HG03378 (cell line): ENCODE data around the gene XXYLT1.

ENCODE experiments used
- ATAC-seq: cut with Tn5 transposase; IDR thresholded peaks from one replicate; pipeline ENCODE4 v1.9.1; 2021; ENCODE audit warnings: mild to moderate bottlenecking, moderate library complexity; ENCODE audit not compliant: unreplicated experiment

Gene XXYLT1

DNA sequence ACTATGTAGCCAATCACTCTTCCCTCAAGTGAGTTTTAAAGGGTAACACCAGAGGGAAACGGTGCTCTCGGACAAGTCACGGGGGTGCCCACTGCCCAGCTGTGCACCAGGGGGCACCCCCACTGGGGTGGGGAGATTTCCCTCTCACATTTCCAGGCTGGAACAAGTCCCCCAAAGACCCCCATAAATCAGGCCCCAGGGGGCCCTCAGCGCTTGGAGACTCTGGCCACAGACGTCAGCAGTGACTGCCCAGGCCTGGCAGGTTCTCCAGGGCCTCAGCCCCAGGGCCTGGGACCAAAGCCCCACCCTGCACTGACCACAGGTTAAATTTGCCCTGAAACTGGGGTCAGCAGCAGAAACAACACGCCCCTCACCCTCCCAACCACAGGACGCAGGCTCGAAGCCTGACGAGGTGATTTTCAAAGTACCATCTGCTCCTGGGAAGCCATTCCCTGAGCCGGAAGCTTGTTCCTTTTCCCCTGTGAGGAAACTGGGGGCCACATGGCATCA lies 17.0 kb downstream of the XXYLT1 start:
- ATAC-seq = no peak

DNA sequence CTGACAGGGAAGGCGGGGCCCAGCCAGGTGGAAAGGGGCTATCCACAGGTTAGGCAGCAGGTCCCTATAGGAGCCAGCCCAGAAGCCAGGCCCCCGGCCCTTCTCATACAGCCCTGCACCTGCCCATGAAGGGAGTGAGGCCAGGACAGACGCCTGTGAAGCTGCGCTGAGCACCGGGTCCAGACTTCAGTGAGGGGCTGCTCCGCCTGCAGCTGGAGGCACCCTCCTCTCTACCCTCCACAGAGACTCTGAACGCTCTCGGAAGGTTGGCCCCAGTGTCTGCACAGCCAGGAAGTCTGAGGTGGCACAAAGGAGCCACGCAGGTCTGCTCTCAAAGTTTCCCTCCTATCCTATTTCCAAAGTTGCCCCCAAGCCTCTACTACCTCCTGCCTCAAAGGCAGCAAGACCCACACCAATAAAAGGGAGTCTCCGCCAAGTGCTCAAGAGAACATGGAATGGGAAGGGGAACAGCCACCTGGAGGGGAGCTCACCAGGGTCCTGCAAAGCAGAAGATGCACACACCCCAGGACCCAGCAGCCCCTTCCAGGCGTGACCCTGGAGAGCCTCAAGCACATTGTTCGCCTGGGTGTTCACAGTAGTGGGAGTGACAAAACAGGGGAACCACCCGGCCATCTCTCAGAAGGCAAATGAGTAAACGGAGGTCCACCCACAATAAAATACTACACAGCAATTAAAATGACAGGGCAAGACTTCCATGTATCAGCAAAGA lies 19.5 kb downstream of the XXYLT1 start:
- no peak for ATAC-seq

DNA sequence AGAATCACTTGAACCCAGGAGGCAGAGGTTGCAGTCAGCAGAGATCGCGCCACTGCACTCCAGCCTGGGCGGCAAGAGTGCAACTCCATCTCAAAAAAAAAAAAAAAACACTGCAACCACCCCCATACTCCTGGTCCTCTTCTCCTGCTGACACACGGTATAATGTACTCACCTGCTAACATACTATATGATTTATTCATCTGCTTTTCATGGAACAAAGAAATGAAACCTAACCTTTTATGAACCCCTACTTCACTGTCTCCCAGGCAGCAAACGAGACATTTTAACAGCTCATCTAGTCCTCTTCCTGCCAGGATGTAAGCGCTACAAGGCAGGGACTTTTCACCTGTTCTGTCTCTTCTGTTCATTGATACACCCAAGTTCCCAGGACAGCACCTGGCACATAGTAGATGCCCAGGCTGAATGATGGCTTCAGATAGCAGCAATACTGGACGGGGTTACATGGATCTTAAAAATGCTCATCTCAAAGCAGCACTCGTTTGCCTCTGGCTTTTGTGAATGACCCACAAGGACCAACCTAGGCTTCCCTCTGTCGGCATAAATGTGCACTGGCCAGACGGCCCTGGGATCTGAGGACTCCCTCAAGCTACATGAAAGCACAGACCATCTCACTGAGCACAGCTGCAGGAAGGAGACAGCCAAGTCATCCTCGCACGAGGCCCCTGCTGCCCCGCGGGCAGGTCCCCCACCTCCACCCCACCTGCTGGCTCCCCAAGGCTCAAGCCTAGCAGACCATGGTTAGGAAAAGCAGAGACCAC lies 20.3 kb downstream of the XXYLT1 start:
- ATAC-seq = no peak

DNA sequence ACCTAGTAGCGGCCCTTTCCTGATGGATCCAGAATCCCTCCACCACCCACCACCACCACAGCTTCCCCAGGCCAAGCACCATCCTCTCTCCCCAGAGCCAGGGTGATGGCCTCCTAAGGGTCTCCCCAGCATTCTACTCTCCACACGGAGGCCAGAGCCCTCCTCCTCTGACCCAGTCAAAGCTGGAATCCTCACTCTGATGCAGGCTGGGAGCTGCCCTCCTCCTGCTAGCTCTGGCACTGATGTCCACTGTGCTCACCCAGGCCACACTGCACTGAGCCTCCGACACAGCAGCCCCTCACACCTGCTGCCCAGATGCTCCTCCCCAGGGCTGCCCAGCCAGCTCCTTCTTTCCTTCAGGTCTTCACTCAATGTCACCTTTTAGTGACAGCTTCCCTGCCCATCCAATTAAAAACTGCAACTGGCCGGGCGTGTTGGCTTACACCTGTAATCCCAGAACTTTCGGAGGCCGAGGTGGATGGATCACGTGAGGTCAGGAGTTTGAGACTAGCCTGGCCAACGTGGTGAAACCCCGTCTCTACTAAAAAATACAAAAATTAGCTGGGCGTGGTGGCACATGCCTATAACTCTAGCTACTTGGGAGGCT lies 21.0 kb downstream of the XXYLT1 start:
- no peak for ATAC-seq

DNA sequence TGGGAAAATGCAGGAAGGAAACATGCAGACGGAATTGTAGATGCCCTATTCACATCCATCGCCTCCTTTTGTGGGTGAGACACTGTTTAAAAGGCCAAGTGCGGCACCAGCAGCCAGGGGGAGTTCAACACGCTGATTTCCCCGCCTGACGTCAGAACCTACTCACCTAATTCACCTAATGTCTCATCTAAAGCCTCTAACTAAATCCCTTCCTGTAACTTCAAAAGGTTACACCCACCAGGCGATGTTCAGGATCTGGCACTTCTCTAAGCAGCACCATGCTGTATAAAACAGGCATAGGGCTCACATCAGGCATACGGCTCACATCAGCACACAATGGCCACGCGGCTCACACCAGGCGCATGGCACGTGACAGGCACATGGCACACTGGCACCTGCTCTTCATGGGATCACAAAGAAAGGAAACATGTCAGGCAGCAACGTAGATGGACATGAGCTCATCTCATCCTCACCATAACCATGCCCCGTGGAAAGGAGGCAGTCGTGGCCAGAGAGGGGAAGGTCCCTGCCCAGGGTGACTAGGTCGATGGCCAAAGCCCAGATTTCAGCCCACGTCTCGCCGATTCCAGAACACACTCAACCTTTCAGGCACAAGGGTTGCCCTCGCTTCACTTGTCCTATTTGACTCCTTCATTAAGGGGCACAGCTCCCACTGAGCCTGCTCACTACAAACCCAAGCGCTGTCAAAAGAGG lies 21.7 kb downstream of the XXYLT1 start:
- ATAC-seq = no peak

DNA sequence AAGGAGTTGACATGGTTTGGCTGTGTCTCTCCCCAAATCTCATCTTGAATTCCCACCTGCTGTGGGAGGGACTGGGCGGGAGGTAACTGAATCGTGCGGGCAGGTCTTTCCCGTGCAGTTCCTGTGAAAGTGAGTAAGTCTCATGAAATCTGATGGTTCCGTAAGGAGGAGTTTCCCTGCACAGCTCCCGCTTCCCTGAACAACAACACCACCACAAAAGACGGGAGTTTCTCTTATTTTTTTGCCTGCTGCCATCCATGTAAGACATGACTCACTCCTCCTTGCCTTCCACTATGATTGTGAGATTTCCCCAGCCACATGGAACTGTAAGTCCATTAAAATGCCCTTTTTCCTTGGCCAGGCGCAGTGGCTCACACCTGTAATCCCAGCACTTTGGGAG lies 22.7 kb downstream of the XXYLT1 start:
- no peak for ATAC-seq

DNA sequence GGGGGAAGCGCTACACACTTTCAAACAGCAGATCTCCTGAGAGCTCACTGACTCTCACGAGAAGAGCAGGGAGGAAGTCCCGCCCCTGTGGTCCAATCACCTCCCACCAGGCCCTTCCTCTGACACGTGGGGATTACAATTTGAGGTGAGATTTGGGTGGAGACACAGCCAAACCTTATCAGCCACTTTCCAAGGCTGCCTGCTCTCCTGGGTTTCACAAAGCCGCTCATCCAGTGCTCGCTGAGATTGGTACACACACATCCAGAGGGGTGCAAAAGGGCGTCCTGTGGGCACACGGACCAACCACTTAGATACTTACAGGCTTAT lies 23.1 kb downstream of the XXYLT1 start:
- no peak for ATAC-seq

DNA sequence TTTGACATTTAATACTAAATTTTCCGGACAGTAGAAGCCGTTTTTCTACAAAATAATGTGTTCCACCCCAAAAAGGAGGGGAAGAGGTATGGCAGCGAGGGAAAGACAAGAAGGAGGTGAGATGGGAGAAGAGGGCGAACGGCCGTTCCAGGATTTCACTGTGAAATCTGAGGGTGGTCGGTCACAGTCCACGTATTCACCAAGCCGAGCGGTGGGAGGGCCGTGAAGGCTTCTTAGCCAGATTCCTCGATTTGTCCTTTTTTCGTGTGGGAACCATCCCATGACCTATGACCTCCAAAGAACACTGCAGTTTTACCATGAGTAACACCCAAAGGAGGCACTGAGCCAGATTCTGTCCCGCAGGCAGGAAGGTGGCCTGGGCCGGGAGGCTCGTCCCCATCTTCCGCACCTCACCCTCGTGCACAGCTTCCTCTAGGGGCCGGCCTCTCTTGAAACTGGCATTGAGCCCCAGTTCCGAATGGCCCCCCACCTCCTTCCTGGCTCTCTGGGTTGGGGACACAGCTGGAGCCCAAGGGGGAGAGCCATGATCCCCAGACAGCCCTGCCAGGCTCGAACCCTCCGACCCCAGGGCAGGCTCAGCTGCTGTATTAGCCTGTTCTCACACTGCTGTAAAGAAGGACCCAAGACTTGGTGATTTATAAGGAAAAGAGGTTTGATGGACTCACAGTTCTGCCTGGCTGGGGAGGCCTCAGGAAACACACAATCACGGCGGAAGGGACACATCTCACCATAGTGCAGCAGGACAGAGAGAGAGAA lies 23.7 kb downstream of the XXYLT1 start:
- ATAC-seq = no peak

DNA sequence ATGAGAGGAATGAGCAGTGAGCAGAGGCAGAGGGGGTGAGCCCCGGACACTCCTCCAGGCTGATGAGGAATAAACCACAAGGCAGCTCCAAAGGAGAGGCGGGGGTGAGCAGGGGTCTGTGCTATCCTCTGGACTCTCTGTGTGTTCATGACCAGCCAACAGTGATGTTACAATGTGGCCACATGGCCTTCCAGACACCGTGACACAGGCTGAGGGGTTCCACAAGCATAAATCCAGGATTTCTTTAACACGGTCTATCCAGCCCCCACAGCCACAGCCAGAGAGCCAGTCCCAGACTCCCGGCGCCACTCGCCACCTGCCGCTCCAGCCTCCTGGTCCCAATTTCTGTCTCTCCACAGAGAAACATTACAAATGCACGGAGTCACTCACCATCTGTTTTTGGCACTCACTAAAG lies 24.4 kb downstream of the XXYLT1 start:
- ATAC-seq = no peak

DNA sequence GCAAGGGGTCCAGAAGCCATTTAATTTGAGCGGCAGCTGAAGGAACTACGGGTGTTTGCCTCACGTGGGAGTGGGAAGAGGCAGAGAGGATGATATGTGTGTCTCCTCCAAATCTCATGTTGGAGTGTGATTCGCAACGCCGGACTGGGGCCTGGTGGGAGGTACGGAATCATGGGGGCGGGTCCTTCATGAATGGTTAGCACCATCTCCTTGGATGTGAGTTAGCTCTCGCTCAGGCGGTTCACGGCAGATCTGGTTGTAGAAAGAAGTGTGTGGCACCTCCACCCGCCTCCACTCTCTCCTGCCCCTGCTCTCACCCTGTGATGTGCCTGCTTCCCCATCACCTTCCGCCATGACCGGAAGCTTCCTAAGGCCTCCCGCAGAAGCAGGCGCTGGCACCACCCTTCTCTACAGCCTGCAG lies 25.4 kb downstream of the XXYLT1 start:
- no peak for ATAC-seq

DNA sequence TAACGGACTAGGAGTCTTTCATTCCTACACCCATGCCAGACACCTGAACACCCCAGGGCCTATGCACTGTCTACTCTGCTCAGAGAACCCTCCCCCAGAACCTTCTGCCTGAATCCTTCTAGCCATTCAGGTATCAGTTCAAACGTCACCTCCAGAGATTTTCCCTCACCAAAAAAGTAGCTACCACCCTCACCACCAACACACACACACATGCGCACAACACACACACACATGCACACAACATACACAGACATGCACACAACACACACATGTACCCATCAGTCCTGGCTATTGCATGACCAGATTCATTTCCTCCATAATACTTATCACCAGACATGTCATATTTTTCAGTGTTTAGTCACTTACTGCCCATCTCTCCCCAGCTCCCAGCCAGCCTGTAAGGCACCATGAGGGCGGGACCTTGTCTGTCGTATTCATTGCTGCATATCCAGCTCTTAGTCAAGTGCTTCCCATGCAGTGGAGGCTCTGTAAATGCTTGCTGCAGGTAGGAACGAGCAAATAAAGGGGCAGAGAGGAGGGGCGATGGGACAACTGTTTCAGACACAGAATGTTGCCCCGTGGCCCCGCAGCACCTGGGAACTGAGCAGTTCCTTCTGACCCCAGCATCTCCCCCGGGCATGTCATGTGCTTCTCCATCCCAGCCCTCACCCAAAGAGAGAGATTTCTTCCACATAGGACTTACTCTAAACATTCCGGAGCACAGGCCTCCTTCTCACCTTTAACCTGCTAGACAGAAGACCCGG lies 29.2 kb downstream of the XXYLT1 start:
- no peak for ATAC-seq

DNA sequence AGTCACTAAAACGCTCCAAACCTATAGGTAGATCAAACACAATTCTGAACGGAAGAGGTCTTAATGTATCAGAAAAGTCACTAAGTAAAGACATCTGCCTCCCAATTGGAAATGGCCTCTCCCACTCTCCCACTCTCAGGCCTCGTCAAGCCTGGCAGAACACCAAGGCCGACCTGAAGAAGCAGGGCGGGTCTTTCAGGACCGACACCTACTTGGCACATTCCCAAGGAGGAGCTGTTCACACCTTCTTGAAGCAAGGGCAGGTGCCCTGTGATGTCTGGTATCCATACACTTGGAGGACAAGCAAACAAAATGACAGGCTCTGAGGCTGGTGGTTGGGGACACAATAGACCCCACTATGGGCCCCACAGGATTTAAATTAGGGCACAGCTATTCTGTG lies 30.0 kb downstream of the XXYLT1 start:
- ATAC-seq = no peak

DNA sequence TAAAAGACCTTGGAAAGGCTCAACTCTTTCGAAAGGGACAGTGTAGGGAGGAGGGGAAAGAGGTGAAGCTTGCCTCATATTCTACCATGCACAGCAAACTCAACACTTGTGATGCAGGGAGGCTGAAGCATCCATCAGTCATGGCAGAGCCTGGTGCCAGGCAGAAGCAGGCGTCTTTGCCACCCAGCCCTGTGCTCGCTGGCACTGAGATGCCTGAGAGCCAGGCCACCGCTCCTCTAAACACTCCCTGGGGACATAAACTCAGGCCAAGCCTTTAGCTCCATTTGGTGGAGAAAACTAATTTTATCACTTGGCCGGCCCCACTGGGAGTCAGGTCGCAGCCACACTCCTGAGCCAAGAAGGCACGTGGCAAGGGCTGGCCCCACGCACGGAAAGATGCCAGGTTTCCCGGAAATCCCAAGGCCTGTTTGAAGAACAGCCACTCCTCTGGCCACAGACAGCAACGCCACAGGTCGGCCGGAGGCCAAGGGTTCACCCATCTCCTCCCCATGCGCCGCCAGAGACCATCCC lies 30.7 kb downstream of the XXYLT1 start:
- ATAC-seq = no peak

DNA sequence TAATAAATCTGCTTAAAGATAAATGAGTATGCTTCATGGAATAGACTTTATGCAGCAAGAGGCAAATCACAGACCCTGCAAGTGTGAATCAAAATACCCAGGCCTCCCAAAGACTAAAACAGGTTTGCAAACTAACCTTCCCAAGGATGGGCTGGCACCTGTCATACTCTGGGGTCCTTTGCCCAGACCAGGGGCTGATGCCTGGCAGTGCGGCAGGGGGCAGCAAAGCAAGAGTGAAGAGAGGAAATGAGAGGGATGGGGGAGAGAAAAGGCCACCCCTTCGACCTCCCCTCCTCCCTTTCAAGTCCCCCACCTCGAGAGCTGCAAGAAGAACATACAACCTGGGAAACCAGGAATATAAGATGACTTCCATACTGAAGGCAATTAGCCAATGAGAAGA lies 31.8 kb downstream of the XXYLT1 start:
- ATAC-seq = no peak

DNA sequence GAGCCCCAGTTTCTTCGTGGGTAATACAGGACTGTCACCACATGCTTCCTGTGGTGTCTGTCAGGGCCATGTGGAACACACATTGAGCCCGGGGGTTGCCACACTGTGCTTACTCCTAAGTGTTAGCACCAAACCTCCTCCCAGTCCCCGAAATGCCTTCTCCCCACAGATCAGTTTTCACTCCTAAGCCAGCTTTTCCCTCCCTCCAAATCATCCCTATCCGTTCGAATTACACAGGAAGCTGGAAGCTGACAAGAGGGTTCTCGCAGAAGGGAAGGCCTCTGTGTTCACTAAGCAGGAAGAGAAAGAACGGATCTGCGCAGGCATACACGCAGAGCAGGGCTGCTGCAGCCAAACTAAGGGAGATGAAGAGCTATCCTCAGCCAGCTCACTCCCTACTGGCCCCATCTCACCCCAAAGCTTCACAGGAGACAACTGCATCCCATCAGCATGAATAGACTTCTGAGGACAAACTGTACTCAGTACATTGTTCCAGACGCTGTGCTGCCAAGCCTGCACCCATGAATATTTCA lies 32.3 kb downstream of the XXYLT1 start:
- no peak for ATAC-seq

DNA sequence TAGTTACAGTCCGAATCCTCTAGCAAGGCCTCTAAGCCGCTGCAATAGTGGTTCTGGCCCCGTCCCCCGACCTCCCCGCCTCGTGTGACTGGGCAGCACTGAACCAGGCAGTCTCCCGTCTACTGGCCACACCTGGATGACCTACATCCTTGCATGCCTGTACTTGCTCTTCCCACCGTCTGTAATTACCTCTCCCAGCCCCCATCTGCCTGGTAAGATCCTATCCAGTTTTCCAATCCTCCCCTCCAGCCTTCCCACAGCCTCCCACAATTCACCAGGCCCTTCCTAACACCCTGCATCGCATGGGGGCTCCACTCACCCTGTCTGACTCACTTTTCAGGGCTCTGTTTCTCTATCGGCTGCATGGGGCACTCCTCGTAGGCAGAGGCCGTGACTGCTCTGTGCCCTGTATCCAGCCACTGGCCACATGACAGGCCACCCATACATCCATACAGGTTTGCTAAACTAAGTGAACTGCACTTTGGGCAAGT lies 32.8 kb downstream of the XXYLT1 start:
- ATAC-seq = no peak

DNA sequence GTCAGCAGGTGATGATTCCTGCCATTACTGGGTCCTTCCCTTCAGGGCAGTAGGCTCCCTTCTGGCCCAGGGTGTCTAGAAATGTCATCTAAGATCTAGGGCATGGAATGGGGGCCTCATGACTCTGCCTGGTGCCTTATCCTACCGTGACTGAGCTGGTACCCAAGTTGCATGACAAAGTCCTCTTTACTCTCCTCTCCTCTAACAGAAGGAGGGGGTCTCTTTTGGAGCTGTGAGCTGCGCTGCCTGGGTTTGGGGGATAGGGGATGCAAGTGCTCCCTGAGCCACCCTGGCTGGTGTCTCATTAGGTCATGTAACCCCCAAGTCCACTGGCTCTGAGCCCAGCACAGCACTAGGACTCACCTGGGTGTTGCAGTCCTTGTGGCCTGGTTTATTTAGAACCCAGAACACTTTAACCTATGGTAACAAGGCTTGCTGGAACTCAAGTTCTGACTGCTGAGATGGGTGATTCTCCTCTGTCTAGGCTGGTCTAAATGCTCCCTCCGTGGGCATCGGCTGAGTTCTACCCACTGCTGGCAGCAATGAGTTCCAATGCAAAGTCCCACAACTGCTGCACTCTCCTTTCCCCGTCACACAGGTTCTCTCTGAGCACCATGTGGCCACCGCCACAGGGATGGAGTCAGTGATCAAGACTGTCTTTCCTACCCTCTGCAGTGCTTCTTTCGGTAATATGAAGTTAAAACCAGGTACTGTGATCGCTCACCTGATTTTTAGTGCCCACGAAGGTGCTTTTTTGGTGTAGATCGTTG lies 34.0 kb downstream of the XXYLT1 start:
- ATAC-seq = no peak

DNA sequence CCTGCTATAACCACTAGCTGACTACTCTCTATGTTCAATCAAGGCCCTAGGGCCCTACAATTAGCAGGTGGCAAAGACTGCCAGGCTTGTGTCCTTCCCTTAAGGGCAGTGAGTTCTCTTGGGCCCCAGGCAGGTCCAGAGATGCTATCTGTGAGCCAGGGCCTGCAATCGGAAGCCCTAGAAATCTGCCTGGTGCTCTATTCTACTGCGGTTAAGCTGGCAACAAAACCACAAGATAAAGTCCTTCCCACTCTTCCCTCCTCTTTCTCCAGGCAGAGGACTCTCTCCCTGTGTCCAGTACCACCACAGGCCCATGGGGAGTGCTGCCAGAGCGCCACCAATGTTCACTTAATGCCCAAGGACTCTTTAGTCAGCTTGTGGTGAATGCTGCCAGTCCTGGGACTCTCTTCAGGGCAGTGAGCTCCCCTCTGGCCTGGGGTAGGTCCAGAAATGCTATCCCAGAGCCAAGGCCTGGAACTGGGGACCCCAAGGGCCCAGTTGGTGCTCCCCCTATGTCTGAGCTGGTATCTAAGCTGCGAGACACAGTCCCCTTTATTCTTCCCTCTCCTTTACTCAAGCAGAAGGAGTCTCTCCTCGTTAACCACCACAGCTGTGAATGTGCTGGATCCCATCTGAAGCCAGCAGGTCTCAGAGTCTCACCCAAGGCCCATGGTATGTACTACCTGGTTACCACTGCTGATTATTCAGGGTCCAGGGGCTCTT lies 34.7 kb downstream of the XXYLT1 start:
- ATAC-seq = no peak
